ENCODE data around the gene CARS2. TPM values are rescaled to one million over a fixed set of nuclear protein-coding genes. Genes with fewer than 3 reads are reported as not detected.

The CARS2 gene
- total and polyA plus RNA-seq, 5 donors from 2014 or later, result 23.1 to 71.4 (median 35.2) TPM

DNA sequence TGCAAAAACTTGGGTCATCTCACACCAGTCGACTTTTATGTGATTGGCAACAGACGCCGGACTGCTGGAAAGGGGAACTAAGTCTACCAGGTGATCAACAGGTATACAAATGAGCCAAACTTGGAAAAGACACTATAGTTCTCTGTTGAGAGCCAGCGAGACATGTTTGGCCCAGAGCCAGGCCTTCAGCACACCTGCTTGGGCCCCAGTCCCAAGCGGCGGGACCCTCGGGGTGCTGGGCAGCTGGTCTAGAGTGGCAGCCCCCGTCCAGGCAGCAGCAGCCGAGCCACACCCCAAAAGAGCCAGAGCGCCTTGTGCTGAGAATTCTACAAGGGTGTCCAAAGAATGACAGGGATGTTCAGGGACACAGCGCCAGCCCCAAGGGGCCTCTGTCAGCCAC, 62.6 kb downstream of the CARS2 start:
- H3K4me3 ChIP-seq (ENCODE audit: low read depth, low read length), result no peak overlapping the region
- Mint-ChIP-seq H3K4me3 (no peak overlapping the region), H3K27ac (peak overlapping the region in 1 of 3 donors; percentile 9), H3K4me1 (no peaks in the 10 kb centered on the region), H3K27me3 (no peaks in the 10 kb centered on the region), H3K36me3 (peaks cover 26% of the 10 kb centered on the region), H3K9me3 (no peaks in the 10 kb centered on the region)
- ATAC-seq (ENCODE audit: low read depth in 2 of 2) (no peak), DNase-seq (no peak)
- H3K27ac ChIP-seq (ENCODE audit: insufficient read depth, low read length, poor library complexity, severe bottlenecking), result no peak overlapping the region
- no peaks in the 10 kb centered on the region for H3K27me3 ChIP-seq (ENCODE audit: control insufficient read depth, insufficient read depth, low read length)
- no peaks in the 10 kb centered on the region for H3K4me1 ChIP-seq (ENCODE audit: control insufficient read depth, insufficient read depth, low read length, poor library complexity, severe bottlenecking)
- H3K9me3 ChIP-seq (ENCODE audit: control insufficient read depth in 2 of 2, low read length in 2 of 2), result no peaks in the 10 kb centered on the region
- H3K36me3 ChIP-seq (ENCODE audit: control insufficient read depth, insufficient read depth, low read length), result peaks cover 57% of the 10 kb centered on the region

DNA sequence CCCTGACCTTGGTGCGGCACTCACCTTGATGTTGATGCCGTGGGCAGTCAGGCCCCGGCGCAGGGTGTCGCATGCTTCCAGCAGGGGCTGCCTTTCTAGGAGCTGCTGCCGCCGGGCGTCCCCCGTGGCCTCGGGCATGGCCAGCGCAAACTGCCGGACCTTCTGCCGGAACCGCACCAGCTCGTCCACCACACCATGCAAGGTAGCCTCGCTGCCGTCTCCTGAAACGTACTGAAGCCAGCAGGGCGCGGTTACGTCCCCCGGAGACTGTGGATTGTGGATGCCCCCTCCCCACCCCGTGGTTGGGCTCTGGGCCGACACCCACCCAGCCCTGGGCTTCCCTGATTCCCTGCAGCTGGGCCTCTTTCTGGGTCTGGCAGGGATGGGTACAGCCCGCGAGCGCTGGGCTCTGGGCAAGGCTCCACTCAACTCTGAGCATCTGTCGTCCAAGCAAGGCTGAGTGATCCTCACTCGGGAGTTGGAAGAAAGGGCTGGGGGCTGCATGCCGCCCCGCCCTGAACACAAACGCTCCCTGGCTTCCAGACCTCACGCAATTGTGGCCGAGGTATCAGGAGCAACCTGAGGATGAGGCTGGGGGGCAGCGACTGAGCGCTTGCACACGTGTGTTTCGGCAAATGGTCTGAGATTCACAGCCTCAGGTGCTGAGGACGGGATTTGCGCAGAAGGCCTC, 63.5 kb downstream of the CARS2 start:
- ATAC-seq (ENCODE audit: low read depth in 2 of 2), result no peak
- Histone ChIP-seq H3K9me3 (ENCODE audit: control insufficient read depth in 2 of 2, low read length in 2 of 2) (no peaks in the 10 kb centered on the region), H3K4me3 (ENCODE audit: low read depth, low read length) (no peak overlapping the region), H3K4me1 (ENCODE audit: control insufficient read depth, insufficient read depth, low read length, poor library complexity, severe bottlenecking) (no peaks in the 10 kb centered on the region), H3K36me3 (ENCODE audit: control insufficient read depth, insufficient read depth, low read length) (peaks cover 66% of the 10 kb centered on the region), H3K27me3 (ENCODE audit: control insufficient read depth, insufficient read depth, low read length) (no peaks in the 10 kb centered on the region), H3K27ac (ENCODE audit: insufficient read depth, low read length, poor library complexity, severe bottlenecking) (no peak overlapping the region)
- no peak for DNase-seq
- peaks cover 22% of the 10 kb centered on the region for H3K36me3 Mint-ChIP-seq
- no peaks in the 10 kb centered on the region for H3K4me1 Mint-ChIP-seq
- H3K27me3 Mint-ChIP-seq, result no peaks in the 10 kb centered on the region
- no peak overlapping the region for H3K4me3 Mint-ChIP-seq
- no peaks in the 10 kb centered on the region for H3K9me3 Mint-ChIP-seq
- no peak overlapping the region for H3K27ac Mint-ChIP-seq

DNA sequence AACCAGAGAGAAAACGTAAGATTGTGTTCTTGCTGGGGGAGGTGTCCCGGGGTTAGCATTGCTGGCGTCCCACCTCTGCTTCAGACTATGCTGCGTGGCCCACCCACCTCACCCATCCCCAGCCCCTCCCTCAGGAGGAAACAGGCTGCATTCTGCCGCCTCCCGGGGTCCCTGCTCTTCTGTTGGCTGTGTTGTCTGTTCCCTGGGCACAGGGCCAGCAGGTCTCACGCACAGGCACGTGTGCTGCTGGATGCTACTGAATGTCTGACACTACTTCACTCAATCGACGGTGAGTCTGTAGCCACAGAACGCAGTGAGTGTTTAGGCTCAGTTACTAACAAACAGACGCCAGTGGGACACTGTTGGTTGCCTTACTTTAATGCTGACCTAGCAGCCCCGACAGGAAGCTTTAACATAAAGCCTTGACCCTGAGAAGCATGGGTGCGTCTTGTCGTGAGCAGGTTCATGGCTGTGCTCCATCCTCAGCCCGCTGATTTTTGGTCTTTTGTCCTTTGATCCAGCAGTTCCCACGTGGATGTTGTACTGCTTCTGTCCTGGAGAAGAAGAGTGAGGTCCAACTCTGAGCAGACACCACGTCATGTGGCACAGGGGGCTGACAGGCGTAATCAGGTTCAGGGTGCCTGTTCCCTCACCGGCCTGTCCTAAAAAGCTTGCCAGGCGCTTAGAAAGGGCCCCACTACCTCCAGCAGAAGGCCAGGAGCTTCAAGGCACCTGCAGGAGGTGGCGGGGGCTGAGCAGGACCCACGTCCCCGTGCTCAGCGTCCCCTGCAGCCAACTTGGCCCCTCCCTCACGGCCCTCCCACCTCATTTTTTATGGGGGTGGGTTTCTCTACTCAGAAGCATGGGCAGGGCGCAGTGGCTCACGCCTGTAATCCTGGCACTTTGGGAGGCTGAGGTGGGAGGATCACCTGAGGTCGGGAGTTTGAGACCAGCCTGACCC, 64.6 kb downstream of the CARS2 start:
- Histone ChIP-seq H3K36me3 (ENCODE audit: control insufficient read depth, insufficient read depth, low read length) (peaks cover 76% of the 10 kb centered on the region), H3K4me1 (ENCODE audit: control insufficient read depth, insufficient read depth, low read length, poor library complexity, severe bottlenecking) (no peaks in the 10 kb centered on the region), H3K9me3 (ENCODE audit: control insufficient read depth in 2 of 2, low read length in 2 of 2) (no peaks in the 10 kb centered on the region), H3K27me3 (ENCODE audit: control insufficient read depth, insufficient read depth, low read length) (no peaks in the 10 kb centered on the region), H3K27ac (ENCODE audit: insufficient read depth, low read length, poor library complexity, severe bottlenecking) (no peak overlapping the region), H3K4me3 (ENCODE audit: low read depth, low read length) (no peak overlapping the region)
- ATAC-seq (ENCODE audit: low read depth in 2 of 2) (no peak), DNase-seq (no peak)
- peaks cover 23% of the 10 kb centered on the region for H3K36me3 Mint-ChIP-seq
- H3K4me1 Mint-ChIP-seq, result no peaks in the 10 kb centered on the region
- H3K4me3 Mint-ChIP-seq, result no peak overlapping the region
- H3K9me3 Mint-ChIP-seq, result no peaks in the 10 kb centered on the region
- no peaks in the 10 kb centered on the region for H3K27me3 Mint-ChIP-seq
- H3K27ac Mint-ChIP-seq, result no peak overlapping the region

DNA sequence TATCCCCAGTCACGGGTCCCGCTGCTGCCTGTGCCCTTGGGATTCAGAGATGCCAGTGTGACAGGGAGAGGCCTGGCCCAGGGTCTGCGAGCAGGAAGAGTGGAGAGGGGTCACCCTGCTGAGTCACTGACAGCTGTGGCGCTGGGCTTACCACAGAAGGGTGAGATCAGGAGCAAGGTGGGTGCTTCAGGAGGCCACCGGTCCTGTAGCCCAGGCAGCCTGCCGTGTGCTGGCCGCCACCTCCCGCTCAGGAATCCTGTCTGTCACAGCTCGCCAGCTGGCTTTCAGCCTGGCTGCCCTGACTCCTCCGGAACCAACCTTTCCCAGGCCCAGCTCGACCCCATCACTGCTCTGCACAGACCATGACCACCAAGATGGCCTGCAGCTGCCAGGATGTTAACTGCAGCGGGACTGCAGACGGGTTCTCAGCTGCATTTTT, 65.3 kb downstream of the CARS2 start:
- Histone ChIP-seq H3K27me3 (ENCODE audit: control insufficient read depth, insufficient read depth, low read length) (no peaks in the 10 kb centered on the region), H3K36me3 (ENCODE audit: control insufficient read depth, insufficient read depth, low read length) (peaks cover 79% of the 10 kb centered on the region), H3K4me3 (ENCODE audit: low read depth, low read length) (no peak overlapping the region), H3K9me3 (ENCODE audit: control insufficient read depth in 2 of 2, low read length in 2 of 2) (no peaks in the 10 kb centered on the region), H3K27ac (ENCODE audit: insufficient read depth, low read length, poor library complexity, severe bottlenecking) (no peak overlapping the region), H3K4me1 (ENCODE audit: control insufficient read depth, insufficient read depth, low read length, poor library complexity, severe bottlenecking) (no peaks in the 10 kb centered on the region)
- H3K27me3 Mint-ChIP-seq, result no peaks in the 10 kb centered on the region
- peak overlapping the region in 1 of 3 donors; percentile 27 for H3K27ac Mint-ChIP-seq
- ATAC-seq (ENCODE audit: low read depth in 2 of 2) (no peak), DNase-seq (no peak)
- peaks cover 26% of the 10 kb centered on the region for H3K36me3 Mint-ChIP-seq
- no peaks in the 10 kb centered on the region for H3K4me1 Mint-ChIP-seq
- no peaks in the 10 kb centered on the region for H3K9me3 Mint-ChIP-seq
- H3K4me3 Mint-ChIP-seq, result no peak overlapping the region

DNA sequence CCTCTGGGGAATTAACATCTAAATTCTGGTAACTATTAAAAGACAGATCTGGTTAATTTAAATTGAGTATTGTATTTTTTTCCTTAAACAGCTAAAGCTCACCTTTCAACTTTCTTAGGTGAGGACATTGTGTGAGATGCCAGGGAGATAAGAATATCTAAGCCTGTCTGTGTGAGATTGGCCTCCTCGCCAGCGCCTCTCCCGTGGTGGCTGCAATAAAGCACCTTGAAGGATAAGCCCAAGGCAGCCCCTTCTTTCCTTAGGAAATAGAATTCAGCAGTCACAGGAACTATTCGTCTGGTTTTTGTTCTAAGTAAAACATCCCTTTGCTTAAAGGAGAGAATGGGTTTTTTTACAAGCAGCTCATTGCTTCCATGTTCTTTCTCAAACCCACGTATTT, 66.0 kb downstream of the CARS2 start:
- H3K36me3 ChIP-seq (ENCODE audit: control insufficient read depth, insufficient read depth, low read length), result peaks cover 85% of the 10 kb centered on the region
- H3K4me1 ChIP-seq (ENCODE audit: control insufficient read depth, insufficient read depth, low read length, poor library complexity, severe bottlenecking), result no peaks in the 10 kb centered on the region
- no peaks in the 10 kb centered on the region for H3K27me3 Mint-ChIP-seq
- H3K4me3 ChIP-seq (ENCODE audit: low read depth, low read length), result no peak overlapping the region
- no peaks in the 10 kb centered on the region for H3K4me1 Mint-ChIP-seq
- H3K9me3 Mint-ChIP-seq, result no peaks in the 10 kb centered on the region
- H3K27ac ChIP-seq (ENCODE audit: insufficient read depth, low read length, poor library complexity, severe bottlenecking), result no peak overlapping the region
- peaks cover 28% of the 10 kb centered on the region for H3K36me3 Mint-ChIP-seq
- peak overlapping the region in 1 of 3 donors; percentile 27 for H3K27ac Mint-ChIP-seq
- ATAC-seq (ENCODE audit: low read depth in 2 of 2) (no peak), DNase-seq (no peak)
- H3K4me3 Mint-ChIP-seq, result peak overlapping the region in 1 of 4 donors; percentile 18
- no peaks in the 10 kb centered on the region for H3K27me3 ChIP-seq (ENCODE audit: control insufficient read depth, insufficient read depth, low read length)
- no peaks in the 10 kb centered on the region for H3K9me3 ChIP-seq (ENCODE audit: control insufficient read depth in 2 of 2, low read length in 2 of 2)

DNA sequence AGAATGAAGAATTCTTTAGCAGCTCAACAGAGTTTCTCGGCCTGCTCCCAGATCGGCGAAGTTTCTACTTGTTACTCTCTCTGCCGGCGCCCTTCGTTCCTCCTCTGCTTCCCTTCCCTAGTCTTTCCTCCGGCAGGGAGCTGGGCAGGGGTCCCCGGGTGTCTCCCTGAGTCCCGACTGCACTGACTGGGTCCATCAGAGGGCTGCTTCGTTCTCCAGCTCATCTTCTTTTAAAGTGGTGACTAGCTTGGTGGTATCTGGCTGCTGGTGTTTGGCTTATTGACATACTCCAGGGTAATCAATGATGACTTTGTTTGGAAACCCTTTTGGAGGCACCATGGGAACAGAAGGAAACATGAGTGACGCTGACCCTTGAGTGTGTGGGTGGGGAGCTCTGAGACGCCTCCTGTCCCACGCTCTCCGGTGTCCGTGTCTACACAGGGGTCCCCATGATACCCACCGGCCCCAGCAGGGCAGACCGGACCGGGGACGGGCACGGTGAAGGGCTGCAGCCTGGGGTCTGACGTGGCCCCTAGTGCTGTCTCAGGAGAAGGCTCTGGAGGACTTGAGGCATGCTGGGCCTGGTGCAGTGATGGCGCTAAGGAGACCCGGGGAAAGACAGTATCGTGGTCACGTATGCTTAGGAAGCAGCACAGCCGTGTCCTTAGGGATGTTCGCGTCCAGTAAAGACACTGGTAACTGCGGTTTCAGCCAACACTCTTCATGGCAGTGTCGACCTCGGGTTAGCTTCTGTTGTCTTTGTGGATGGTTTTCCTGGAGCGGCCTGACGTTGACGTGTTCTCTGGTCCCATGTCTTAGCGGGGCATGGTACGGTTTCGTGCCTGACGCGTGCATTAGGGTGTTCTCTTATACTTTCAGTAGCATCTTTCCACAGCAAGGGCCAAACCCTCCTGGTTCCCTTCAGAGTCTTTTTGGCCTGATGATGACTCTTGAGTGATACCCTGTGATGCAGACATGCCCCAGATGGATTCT, 66.8 kb downstream of the CARS2 start:
- Histone ChIP-seq H3K9me3 (ENCODE audit: control insufficient read depth in 2 of 2, low read length in 2 of 2) (no peaks in the 10 kb centered on the region), H3K27me3 (ENCODE audit: control insufficient read depth, insufficient read depth, low read length) (no peaks in the 10 kb centered on the region), H3K4me1 (ENCODE audit: control insufficient read depth, insufficient read depth, low read length, poor library complexity, severe bottlenecking) (no peaks in the 10 kb centered on the region), H3K4me3 (ENCODE audit: low read depth, low read length) (no peak overlapping the region), H3K27ac (ENCODE audit: insufficient read depth, low read length, poor library complexity, severe bottlenecking) (no peak overlapping the region), H3K36me3 (ENCODE audit: control insufficient read depth, insufficient read depth, low read length) (peaks cover 90% of the 10 kb centered on the region)
- no peaks in the 10 kb centered on the region for H3K27me3 Mint-ChIP-seq
- H3K4me3 Mint-ChIP-seq, result no peak overlapping the region
- peak overlapping the region in 1 of 3 donors; percentile 45 for H3K27ac Mint-ChIP-seq
- H3K9me3 Mint-ChIP-seq, result peaks cover 0 to 1% (median 0%) of the 10 kb centered on the region in 7 donors
- ATAC-seq (ENCODE audit: low read depth in 2 of 2), result no peak
- H3K36me3 Mint-ChIP-seq, result peaks cover 29% of the 10 kb centered on the region
- no peak for DNase-seq
- H3K4me1 Mint-ChIP-seq, result no peaks in the 10 kb centered on the region

DNA sequence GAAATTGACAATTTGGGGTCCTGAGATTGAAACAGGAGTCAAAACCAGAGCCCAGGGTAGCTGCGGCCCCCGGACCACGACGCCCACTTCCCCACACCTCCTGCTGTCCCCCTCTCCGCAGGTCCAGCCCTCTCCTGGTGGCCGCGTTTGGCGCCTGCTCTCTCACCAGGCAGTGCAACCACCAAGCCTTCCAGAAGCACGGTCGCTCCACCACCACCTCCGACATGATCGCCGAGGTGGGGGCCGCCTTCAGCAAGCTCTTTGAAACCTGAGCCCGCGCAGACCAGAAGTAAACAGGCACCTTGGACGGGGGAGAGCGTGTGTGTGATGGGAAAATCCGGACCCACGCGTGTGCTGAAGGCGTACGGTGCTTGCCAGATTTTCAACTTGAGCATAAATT, 67.7 kb downstream of the CARS2 start:
- DNase-seq, result no peak
- H3K27ac ChIP-seq (ENCODE audit: insufficient read depth, low read length, poor library complexity, severe bottlenecking), result no peak overlapping the region
- peak overlapping the region in 1 of 4 donors; percentile 31 for H3K4me3 Mint-ChIP-seq
- no peaks in the 10 kb centered on the region for H3K4me1 ChIP-seq (ENCODE audit: control insufficient read depth, insufficient read depth, low read length, poor library complexity, severe bottlenecking)
- H3K36me3 ChIP-seq (ENCODE audit: control insufficient read depth, insufficient read depth, low read length), result peaks cover 84% of the 10 kb centered on the region
- ATAC-seq (ENCODE audit: low read depth in 2 of 2), result no peak
- H3K27me3 ChIP-seq (ENCODE audit: control insufficient read depth, insufficient read depth, low read length), result no peaks in the 10 kb centered on the region
- no peaks in the 10 kb centered on the region for H3K9me3 ChIP-seq (ENCODE audit: control insufficient read depth in 2 of 2, low read length in 2 of 2)
- H3K4me3 ChIP-seq (ENCODE audit: low read depth, low read length), result no peak overlapping the region
- no peaks in the 10 kb centered on the region for H3K27me3 Mint-ChIP-seq
- H3K4me1 Mint-ChIP-seq, result no peaks in the 10 kb centered on the region
- H3K36me3 Mint-ChIP-seq, result peaks cover 33% of the 10 kb centered on the region
- H3K9me3 Mint-ChIP-seq, result peaks cover 0 to 1% (median 0%) of the 10 kb centered on the region in 7 donors
- H3K27ac Mint-ChIP-seq, result no peak overlapping the region

Measured in CD4-positive, CD25-positive, alpha-beta regulatory T cell (primary cell).